Testis (tissue), 3 donors: Measurements from ENCODE around the gene HAND2. TPM values are rescaled to one million over a fixed set of nuclear protein-coding genes. Genes with fewer than 3 reads are reported as not detected.

Experiments
- DNase-seq: peaks from one replicate; pipeline ENCODE4 v3.0.0-alpha.2; 2019
- H3K27ac ChIP-seq, 2 donors: fragments of 200-600 bp; sonication (generic); one replicate each; pipeline ENCODE4 v1.5.1; 2019
- H3K27me3 ChIP-seq: fragments of 200-600 bp; sonication (generic); one replicate; pipeline ENCODE4 v1.5.1; 2019
- H3K36me3 ChIP-seq: fragments of 200-600 bp; sonication (generic); one replicate; pipeline ENCODE4 v1.5.1; 2017; ENCODE audit warnings: low read depth; ENCODE audit errors: missing control alignments
- H3K4me1 ChIP-seq: fragments of 200-600 bp; sonication (generic); one replicate; pipeline ENCODE4 v1.5.1; 2019
- H3K4me3 ChIP-seq, 2 donors: fragments of 200-600 bp; sonication (generic); one replicate each; pipeline ENCODE4 v1.5.1; 2017 to 2019
- H3K9me3 ChIP-seq: fragments of 200-600 bp; sonication (generic); one replicate; pipeline ENCODE4 v1.5.1; 2017
- POLR2A ChIP-seq: fragments of 450-650 bp; IDR thresholded peaks from one replicate; pipeline ENCODE4 v1.6.1; 2017; ENCODE audit warnings: antibody characterized with exemption, mild to moderate bottlenecking, moderate library complexity
- WGBS, 2 donors: methylation state at CpG; one replicate each; pipeline ENCODE4 v1.1.5; 2018; 5-methylcytosine and 5-hydroxymethylcytosine counted together
- intact Hi-C: fragments of 100-400 bp; cut with DNase I; formaldehyde crosslinking; loops from one replicate; pipeline ENCODE4 v1.15.1; 2023; ENCODE audit warnings: low total_unique reads
- polyA plus RNA-seq: library from polyadenylated mRNA; stranded (reverse); fragments of 350-450 nt; fragmentation: Illumina TruSeq; extraction: RNeasy Lipid Tissue Mini Kit (QIAGEN cat#74804); gene quantifications from one replicate; pipeline ENCODE4 v1.2.3, GENCODE V29; 2014; ENCODE audit warnings: low read depth, low replicate concordance; ENCODE audit not compliant: insufficient read depth
- total RNA-seq, 2 donors: library from RNA; depleted of rRNA; stranded (reverse); fragments of >200 nt; gene quantifications; one replicate each; pipeline ENCODE4 v1.2.3, GENCODE V29; 2016
- TF ChIP-seq, protein P1 (sequence below), 3 experiments: fragments of 450-650 bp in 2 of 3; fragments of 200-600 bp in 1 of 3; sonication (generic) in 1 of 3; IDR thresholded peaks; one replicate each; pipeline ENCODE4 v1.5.1; 2016 to 2019; ENCODE audit warnings: antibody characterized with exemption in 3 of 3, mild to moderate bottlenecking in 2 of 3, moderate library complexity in 1 of 3

Gene HAND2
- total and polyA plus RNA-seq, 3 donors from 2014 or later = 3.5 to 12.3 (median 9.4) TPM

DNA sequence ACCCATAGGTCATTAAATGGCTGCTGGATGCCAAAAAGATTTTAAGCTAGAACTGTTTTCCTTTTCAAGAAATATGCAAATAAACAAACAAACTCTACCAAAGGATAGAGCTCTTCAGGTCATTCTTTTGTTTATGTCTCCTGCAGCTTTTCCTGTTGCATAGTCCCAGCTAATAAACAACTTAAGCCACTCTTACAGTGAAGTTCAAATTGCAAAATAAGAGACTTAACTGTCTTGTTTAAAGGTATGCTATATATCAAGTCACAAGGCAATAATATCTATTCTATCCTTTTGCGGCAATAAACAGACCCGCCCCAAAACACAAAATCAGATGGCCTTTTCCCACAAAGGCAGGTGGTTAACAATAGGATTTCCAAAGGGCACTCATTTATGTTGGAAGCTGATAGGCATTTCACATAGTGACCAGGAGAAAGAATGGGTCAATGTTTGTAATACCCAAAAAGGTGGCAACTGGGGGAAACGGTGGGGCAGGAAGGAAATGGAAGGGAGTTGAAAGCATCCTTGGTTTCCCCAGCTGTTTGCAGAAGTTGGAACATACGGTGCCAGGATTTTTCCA lies 15.3 kb downstream of the HAND2 start:
- Histone ChIP-seq H3K27ac (no peak overlapping the region), H3K36me3 (no peaks in the 10 kb centered on the region), H3K27me3 (no peaks in the 10 kb centered on the region), H3K4me3 (no peak overlapping the region), H3K4me1 (peaks cover 3% of the 10 kb centered on the region), H3K9me3 (no peaks in the 10 kb centered on the region)
- intact Hi-C loops = no loop called here
- TF ChIP-seq, protein P1, sequence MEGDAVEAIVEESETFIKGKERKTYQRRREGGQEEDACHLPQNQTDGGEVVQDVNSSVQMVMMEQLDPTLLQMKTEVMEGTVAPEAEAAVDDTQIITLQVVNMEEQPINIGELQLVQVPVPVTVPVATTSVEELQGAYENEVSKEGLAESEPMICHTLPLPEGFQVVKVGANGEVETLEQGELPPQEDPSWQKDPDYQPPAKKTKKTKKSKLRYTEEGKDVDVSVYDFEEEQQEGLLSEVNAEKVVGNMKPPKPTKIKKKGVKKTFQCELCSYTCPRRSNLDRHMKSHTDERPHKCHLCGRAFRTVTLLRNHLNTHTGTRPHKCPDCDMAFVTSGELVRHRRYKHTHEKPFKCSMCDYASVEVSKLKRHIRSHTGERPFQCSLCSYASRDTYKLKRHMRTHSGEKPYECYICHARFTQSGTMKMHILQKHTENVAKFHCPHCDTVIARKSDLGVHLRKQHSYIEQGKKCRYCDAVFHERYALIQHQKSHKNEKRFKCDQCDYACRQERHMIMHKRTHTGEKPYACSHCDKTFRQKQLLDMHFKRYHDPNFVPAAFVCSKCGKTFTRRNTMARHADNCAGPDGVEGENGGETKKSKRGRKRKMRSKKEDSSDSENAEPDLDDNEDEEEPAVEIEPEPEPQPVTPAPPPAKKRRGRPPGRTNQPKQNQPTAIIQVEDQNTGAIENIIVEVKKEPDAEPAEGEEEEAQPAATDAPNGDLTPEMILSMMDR (IDR thresholded peaks at IDR 0.05) = no peak
- no peak for TF ChIP-seq POLR2A
- no peak for DNase-seq
- 80% methylated on average over 4 of the region's 4 CpGs for WGBS, 2 donors

DNA sequence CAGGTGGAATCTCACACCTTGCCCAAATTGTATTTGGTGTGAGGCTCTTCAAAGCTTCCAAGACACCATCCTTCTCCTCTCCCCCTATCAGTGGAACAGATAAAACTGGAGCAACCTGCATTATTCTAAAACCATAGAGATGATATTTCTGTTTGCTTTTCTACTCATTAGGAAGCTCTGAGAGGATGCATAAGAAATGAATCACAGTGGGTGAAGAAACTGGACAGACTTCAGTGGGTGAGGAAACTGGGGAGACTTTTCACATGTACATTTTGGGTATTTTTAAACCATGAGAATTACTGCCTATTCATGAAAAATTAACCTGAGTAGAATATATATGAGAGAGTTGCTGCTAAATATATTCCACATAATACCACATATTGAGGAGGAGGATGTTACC lies 16.4 kb downstream of the HAND2 start:
- Histone ChIP-seq H3K4me1 (peaks cover 3% of the 10 kb centered on the region), H3K9me3 (no peaks in the 10 kb centered on the region), H3K27ac (no peak overlapping the region), H3K4me3 (no peak overlapping the region), H3K27me3 (no peaks in the 10 kb centered on the region), H3K36me3 (no peaks in the 10 kb centered on the region)
- DNase-seq = no peak
- intact Hi-C loops = no loop called here
- TF ChIP-seq POLR2A = no peak
- TF ChIP-seq, protein P1 (IDR thresholded peaks at IDR 0.05) = no peak

DNA sequence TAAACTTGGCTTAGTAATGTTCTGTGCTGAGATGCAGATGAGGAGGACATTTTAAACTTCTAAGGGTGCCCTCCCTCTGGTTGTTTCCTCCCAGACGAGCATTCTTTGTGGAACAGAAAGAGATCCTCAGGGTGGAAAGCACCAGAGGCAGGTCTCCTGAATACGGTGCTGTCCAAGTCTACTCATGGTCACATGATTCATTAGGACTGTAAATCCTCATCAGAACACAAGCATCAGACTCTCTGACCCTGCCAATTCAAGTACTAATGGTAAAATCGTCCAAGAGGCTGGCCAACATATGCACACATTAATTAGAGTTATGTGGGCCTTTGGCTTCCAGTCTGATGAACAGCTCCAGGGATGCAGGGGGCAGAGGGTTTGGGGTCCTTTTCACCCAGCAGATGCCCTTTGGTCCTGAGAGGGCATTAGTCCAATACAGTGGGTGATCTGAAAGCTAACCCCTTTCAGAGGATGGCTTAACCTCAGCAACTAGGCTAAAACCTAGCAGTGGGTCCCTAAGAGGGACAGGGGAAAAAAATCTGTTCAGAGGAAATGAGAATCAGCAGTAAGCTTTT lies 18.2 kb downstream of the HAND2 start:
- H3K9me3 ChIP-seq = no peaks in the 10 kb centered on the region
- no peak for DNase-seq
- no peak for TF ChIP-seq POLR2A
- TF ChIP-seq, protein P1 (IDR thresholded peaks at IDR 0.05) = no peak
- no peaks in the 10 kb centered on the region for H3K36me3 ChIP-seq
- no peaks in the 10 kb centered on the region for H3K4me1 ChIP-seq
- WGBS, 2 donors = 38 to 49% methylated on average over 3 of the region's 3 CpGs
- no peaks in the 10 kb centered on the region for H3K27me3 ChIP-seq
- H3K4me3 ChIP-seq = no peak overlapping the region
- no peak overlapping the region for H3K27ac ChIP-seq
- intact Hi-C loops = no loop called here

DNA sequence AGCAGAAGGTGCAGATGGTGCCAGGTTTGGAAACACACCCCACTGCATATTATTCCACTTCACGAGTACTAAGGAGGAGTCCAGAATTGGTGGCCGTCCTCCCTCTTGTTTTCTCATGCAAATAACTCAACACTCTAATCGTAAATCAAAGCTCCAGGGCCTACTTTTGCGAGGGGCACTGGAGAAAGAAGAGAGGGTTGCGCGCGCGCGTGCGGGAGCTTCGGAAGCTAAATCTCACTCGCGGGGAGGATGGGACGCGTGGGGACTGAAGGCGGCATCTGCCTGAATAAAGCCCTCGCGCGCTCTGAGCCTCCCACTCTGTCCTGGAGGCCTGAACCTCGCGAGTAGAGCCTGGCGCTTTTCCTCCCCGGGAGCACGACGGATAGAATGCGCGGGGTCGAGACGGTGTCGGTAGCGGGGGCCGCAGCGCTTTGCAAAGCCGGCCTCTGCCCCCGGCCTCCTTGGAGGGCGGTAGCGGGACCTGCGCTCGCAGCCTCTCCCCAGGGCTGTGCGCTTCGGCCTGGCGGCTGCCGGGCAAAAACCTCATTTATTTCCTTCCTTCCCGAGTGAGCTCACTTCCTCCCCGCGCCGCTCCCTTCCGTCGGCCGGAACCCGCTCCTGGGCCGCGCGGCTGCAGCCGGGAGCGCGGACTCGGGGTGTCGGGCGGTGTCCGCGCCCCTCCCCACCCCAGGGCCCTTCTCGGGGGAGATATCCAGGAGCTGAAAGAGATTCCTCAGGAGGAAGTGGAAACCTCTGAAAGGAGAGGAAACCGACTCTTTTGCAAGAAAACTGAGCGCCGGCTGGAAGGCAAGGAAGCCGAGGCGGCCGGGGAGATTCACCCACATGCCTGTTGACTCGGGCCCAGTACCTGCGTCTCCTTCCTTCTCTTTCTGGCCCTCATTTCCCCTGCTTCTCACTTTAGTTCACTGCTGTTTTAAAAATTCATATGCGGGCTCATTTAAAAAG lies 20.7 kb downstream of the HAND2 start:
- WGBS, 2 donors = 7 to 14% methylated on average over 47 to 72 of the region's 72 CpGs
- no peaks in the 10 kb centered on the region for H3K4me1 ChIP-seq
- peak overlapping the region; percentile 51 to 60 for H3K4me3 ChIP-seq
- no peaks in the 10 kb centered on the region for H3K36me3 ChIP-seq
- H3K9me3 ChIP-seq = no peaks in the 10 kb centered on the region
- intact Hi-C loops = loop anchor here (10.0 kb wide), 1 partner anchor 655 kb away; no protein-coding TSS in a partner anchor
- DNase-seq = peak; percentile 65
- no peaks in the 10 kb centered on the region for H3K27me3 ChIP-seq
- peak overlapping the region in 1 of 2 donors; percentile 36 for H3K27ac ChIP-seq
- no peak for TF ChIP-seq POLR2A
- TF ChIP-seq, protein P1 (IDR thresholded peaks at IDR 0.05) = no peak
